ENCODE data around the gene BMPR1B. TPM values are rescaled to one million over a fixed set of nuclear protein-coding genes. Genes with fewer than 3 reads are reported as not detected.

BMPR1B gene
- total RNA-seq, 1 donor from 2014 or later, result 9.3 TPM

DNA sequence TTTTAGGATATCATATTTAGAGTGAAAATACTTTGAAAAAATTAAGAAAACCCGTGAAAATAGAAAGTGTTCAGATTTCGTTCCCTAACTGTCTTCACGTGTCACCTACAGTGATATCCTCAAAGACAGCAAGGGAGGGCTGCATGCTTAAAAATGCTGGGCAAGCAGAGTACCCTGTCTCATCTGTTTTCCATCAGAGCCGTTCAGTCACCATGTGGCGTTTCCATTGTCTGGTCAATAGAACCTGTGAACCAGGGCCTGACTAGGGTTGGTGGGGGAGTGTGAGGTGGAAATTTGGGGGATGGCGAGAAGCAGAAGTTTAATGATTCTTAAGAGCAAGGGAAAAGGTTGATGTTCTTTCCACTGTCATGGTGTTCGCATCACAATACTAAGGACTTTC is 173.9 kb downstream of the BMPR1B start:
- Mint-ChIP-seq H3K4me1 (ENCODE audit: unreplicated experiment) (peaks cover 37% of the 10 kb centered on the region), H3K36me3 (no peaks in the 10 kb centered on the region), H3K27ac (peak overlapping the region; percentile 26), H3K4me3 (no peak overlapping the region), H3K9me3 (no peaks in the 10 kb centered on the region), H3K27me3 (no peaks in the 10 kb centered on the region)
- TF ChIP-seq, protein P1, sequence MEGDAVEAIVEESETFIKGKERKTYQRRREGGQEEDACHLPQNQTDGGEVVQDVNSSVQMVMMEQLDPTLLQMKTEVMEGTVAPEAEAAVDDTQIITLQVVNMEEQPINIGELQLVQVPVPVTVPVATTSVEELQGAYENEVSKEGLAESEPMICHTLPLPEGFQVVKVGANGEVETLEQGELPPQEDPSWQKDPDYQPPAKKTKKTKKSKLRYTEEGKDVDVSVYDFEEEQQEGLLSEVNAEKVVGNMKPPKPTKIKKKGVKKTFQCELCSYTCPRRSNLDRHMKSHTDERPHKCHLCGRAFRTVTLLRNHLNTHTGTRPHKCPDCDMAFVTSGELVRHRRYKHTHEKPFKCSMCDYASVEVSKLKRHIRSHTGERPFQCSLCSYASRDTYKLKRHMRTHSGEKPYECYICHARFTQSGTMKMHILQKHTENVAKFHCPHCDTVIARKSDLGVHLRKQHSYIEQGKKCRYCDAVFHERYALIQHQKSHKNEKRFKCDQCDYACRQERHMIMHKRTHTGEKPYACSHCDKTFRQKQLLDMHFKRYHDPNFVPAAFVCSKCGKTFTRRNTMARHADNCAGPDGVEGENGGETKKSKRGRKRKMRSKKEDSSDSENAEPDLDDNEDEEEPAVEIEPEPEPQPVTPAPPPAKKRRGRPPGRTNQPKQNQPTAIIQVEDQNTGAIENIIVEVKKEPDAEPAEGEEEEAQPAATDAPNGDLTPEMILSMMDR (conservative IDR thresholded peaks at IDR 0.05), result no peak
- no peak for DNase-seq (ENCODE audit: extremely low spot score, unreplicated experiment)

DNA sequence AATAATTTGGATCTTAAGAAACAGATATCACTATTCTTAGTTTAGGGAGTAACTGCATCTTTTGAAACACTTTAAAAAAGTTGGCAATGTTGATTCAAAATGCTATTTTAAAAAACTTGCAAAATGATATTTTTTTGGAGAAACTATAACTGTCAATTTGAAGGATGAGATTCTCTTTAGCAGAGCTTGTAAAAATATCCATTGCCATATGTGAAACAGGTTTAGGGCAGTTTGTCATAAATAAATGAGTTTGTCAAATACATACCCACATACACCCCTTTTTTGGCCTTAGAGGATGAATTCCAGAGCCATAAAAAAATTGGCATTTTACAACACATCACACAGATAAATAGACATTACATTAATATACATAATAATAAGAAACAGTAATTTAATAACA is 174.6 kb downstream of the BMPR1B start:
- Mint-ChIP-seq H3K27ac (no peak overlapping the region), H3K4me1 (ENCODE audit: unreplicated experiment) (peaks cover 39% of the 10 kb centered on the region), H3K9me3 (no peaks in the 10 kb centered on the region), H3K4me3 (no peak overlapping the region), H3K27me3 (no peaks in the 10 kb centered on the region), H3K36me3 (no peaks in the 10 kb centered on the region)
- TF ChIP-seq, protein P1 (conservative IDR thresholded peaks at IDR 0.05), result no peak
- DNase-seq (ENCODE audit: extremely low spot score, unreplicated experiment), result no peak

DNA sequence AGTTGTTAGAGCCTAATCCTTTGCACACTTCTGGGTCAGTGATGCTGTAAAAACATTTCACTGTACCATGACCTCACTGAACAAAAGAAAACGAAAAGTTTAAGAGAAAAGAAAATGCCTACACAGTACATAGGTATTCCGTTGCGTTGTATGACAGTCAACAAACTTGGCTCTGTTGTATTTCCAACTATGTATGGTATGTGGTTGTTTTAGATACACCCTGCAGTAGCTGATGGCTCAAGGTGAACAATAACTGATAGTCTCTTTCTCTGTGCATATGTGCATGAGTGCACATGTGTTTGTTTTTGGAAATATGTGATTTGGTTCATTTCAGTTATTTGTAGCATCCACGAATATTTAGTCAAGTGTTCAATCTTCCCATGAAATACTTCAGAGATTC is 176.0 kb downstream of the BMPR1B start:
- Mint-ChIP-seq H3K9me3 (no peaks in the 10 kb centered on the region), H3K4me1 (ENCODE audit: unreplicated experiment) (peaks cover 34% of the 10 kb centered on the region), H3K27me3 (peaks cover 3% of the 10 kb centered on the region), H3K4me3 (peak overlapping the region; percentile 27), H3K27ac (peak overlapping the region; percentile 48), H3K36me3 (peaks cover 3% of the 10 kb centered on the region)
- TF ChIP-seq, protein P1 (conservative IDR thresholded peaks at IDR 0.05), result no peak
- DNase-seq (ENCODE audit: extremely low spot score, unreplicated experiment), result no peak

DNA sequence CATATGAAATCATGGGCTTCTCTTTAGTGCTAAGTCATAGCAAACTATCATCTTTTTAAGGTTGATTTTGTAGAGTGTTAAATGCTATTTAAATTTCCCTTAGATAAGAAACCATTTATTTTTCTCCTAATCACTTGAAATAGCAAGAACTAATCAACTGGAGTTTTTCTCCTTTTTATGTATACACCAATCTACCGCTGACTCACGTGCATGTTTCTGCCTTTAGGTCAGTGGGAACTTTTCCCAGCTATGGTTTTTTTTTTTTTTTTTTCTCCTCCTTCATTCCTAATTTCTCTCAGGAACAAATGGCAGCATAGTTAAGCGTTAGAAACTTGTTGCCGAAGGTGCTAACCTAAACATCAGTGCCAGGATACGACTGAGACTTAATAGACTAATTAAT is 176.4 kb downstream of the BMPR1B start:
- TF ChIP-seq, protein P1 (conservative IDR thresholded peaks at IDR 0.05), result no peak
- peaks cover 3% of the 10 kb centered on the region for H3K27me3 Mint-ChIP-seq
- no peaks in the 10 kb centered on the region for H3K9me3 Mint-ChIP-seq
- H3K4me1 Mint-ChIP-seq (ENCODE audit: unreplicated experiment), result peaks cover 34% of the 10 kb centered on the region
- peak overlapping the region; percentile 27 for H3K4me3 Mint-ChIP-seq
- peaks cover 3% of the 10 kb centered on the region for H3K36me3 Mint-ChIP-seq
- peak overlapping the region; percentile 48 for H3K27ac Mint-ChIP-seq
- no peak for DNase-seq (ENCODE audit: extremely low spot score, unreplicated experiment)

DNA sequence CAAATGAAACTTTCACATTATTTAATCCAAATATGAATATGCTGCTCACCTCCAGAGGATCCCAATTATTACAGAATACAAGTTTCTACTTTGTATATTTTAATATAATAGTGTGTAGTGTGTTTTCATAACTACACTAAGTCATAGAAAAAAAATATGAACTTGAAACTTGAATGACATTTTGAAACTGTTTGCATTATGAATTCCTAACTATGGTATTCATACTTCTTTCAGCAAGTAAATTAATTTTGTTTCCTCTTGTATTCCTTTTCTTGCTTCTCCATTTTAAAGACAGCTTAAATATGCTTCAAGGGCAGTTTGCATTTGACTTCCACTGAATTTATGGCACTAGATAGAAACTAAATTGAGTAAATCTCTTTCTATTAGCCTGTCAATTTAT is 177.1 kb downstream of the BMPR1B start:
- Mint-ChIP-seq H3K4me3 (no peak overlapping the region), H3K27me3 (peaks cover 3% of the 10 kb centered on the region), H3K4me1 (ENCODE audit: unreplicated experiment) (peaks cover 34% of the 10 kb centered on the region), H3K27ac (peak overlapping the region; percentile 14), H3K36me3 (peaks cover 3% of the 10 kb centered on the region), H3K9me3 (no peaks in the 10 kb centered on the region)
- DNase-seq (ENCODE audit: extremely low spot score, unreplicated experiment), result no peak
- TF ChIP-seq, protein P1 (conservative IDR thresholded peaks at IDR 0.05), result no peak

DNA sequence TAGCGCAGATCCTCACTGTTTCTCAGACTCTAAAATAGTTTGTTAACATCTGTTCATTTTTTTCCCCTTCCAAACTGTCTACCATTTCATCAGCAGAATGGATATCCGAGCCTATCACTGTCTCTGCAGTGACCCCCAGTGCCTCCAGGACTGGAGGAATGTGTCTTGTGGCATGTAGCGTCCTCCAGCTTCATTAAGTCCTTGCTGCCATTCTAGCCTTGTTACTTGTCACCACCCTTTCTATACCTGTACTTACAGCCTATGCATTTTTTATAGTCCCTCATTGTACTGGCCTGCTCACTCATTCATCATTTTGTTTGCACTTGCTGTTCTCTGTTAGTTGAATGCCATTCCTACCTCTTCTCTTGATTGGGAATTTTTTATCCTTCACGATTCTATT is 179.1 kb downstream of the BMPR1B start:
- TF ChIP-seq, protein P1 (conservative IDR thresholded peaks at IDR 0.05), result no peak
- Mint-ChIP-seq H3K4me1 (ENCODE audit: unreplicated experiment) (peaks cover 27% of the 10 kb centered on the region), H3K9me3 (no peaks in the 10 kb centered on the region), H3K27me3 (peaks cover 3% of the 10 kb centered on the region), H3K36me3 (peaks cover 3% of the 10 kb centered on the region), H3K27ac (no peak overlapping the region), H3K4me3 (no peak overlapping the region)
- DNase-seq (ENCODE audit: extremely low spot score, unreplicated experiment), result no peak
